GM20000 (cell line): ENCODE results near the gene EXD3.

Source experiments
- DNase-seq: peaks from one replicate; pipeline ENCODE4 v3.0.0; 2012; ENCODE audit warnings: low spot score
- TF ChIP-seq, protein P1 (sequence below): IDR thresholded peaks from 2 replicates; pipeline ENCODE4 v1.5.1; 2012; ENCODE audit warnings: mild to moderate bottlenecking, control low read depth; ENCODE audit errors: extremely low read depth, missing control alignments

The EXD3 gene

DNA sequence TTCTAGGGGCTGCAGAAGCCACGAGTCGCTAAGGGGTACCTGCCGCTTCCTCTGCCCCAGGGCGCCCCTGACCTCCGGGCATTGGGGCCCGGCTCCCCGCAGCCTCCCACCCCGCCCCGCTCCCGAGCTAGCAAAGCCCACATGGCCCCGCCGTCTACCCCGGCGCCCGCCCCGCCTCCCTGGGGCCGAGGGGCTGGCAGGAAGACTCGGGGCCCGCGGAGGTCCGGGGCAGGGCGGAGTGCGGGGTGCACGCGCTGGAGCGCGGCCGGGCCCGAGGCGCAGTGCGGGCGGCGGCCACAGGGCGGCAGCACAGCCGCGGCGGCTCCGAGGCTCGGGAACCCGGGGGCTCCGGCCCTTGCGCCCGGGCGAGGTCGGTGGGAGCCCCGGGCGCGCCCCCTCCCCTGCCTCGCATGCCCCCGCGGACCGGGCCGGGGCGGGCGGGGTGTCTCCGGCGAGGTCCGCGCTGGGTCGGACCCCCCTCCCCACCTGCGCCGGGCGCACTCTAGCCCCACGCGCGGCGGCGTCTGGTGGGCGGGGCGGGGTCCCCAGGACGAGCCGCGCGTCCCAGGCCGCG is 127.6 kb downstream of the EXD3 start:
- peak; percentile 95 for DNase-seq
- TF ChIP-seq, protein P1, sequence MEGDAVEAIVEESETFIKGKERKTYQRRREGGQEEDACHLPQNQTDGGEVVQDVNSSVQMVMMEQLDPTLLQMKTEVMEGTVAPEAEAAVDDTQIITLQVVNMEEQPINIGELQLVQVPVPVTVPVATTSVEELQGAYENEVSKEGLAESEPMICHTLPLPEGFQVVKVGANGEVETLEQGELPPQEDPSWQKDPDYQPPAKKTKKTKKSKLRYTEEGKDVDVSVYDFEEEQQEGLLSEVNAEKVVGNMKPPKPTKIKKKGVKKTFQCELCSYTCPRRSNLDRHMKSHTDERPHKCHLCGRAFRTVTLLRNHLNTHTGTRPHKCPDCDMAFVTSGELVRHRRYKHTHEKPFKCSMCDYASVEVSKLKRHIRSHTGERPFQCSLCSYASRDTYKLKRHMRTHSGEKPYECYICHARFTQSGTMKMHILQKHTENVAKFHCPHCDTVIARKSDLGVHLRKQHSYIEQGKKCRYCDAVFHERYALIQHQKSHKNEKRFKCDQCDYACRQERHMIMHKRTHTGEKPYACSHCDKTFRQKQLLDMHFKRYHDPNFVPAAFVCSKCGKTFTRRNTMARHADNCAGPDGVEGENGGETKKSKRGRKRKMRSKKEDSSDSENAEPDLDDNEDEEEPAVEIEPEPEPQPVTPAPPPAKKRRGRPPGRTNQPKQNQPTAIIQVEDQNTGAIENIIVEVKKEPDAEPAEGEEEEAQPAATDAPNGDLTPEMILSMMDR: peak; percentile 94

DNA sequence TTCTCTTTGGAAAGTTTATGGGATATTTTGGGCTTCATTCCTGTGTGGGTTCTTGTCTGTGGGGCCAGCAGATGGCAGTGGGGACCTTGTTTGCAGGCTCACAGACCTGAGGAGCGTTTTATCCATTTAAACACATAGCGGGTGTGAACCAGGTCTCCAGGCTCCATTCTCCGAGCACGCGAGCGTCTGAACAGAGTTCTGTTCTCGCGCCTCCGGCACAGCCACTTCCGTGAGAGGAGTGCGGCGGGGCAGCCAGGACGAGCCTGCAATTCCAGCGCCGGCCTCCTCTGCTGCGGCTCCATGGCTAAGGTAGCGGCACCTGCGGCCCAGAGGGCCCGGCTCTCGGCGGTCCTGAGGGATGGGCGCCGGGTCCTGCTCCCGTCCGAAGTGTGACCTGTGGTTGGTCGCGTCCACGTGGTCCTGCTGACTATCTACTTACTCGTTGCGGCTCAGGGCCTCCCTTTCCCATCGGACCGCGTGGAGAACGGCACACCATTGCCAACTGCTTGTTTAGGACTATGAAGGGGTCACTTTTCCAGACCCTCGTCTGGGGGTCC is 128.2 kb downstream of the EXD3 start:
- DNase-seq: no peak

DNA sequence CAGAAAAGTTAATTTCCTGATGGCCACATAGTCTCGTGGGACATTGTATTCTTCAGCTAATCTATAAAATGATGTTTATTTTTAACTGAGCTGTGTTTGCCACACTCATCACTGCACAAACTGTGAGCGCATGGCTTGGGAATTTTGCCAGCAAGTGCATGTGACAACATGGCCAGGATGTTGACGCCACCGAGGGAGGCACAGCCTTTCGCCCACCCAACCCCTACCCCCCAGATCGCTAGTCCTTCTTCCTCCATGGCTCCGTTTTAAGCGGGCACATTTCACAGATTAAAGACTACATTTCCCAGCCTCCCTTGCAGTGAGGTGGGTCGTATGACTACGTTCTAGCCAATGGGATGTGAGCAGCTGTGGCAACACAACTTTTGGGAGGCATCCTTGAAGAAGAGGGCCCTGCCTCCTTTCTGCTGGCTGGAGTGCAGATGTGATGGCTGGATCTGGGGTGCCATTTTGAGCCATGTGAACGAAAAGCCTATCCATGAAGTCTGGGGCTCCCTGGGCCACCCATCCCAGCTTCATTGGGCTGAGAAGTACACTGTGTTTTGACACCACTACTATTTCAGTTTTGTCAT is 128.8 kb downstream of the EXD3 start:
- TF ChIP-seq, protein P1: no peak
- no peak for DNase-seq

More for the DNA sequence above, 128.2 kb downstream of the EXD3 start:
- TF ChIP-seq, protein P1: no peak

DNA sequence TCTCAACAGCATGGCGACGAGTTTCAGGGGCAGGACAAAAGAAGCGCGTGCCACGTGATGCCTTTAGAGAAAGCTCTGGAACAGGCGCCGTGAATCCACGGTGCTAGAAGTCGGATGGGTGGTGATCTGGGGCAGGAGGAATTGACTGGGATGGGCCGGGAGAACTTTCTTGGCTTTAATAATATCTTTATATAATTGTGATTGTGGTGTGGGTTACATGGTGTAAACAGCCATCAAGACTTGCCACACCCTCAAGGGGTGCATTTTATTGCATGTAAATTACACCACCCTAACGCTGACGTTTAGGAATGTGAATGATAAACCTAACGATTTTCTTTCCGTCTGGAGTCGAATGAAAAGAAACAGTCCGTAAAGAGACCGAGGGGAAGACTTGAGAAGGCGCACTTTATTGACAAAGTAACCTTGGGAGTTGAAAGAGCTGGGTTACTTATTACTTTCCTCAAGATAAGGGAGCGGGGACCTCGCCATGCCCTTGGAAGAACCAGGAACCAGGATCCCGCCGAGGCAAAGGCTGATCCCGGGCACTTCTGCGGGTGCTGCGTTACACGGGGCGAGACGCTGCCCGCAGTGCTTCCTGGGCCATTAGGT is 129.4 kb downstream of the EXD3 start:
- DNase-seq: no peak
- TF ChIP-seq, protein P1: no peak

DNA sequence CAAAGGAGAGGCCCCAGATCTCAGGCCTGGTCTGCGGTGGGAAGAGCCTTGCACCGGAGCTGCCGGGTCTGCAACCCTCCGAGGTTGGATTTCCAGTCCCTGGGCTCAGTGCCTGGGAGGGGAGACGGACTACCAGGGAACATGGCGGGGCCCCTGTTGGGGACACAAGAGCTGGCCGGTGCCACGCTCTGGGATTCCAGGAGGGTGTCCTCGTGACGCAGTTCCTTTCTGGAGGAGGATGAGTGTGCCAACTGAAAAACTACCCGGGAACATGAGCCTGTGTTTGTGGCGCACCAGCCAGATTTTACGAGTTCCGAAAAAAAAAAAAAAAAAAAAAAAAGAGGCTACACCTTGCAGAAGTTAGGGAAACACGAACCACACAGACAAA is 129.9 kb downstream of the EXD3 start:
- TF ChIP-seq, protein P1: no peak
- DNase-seq: no peak

DNA sequence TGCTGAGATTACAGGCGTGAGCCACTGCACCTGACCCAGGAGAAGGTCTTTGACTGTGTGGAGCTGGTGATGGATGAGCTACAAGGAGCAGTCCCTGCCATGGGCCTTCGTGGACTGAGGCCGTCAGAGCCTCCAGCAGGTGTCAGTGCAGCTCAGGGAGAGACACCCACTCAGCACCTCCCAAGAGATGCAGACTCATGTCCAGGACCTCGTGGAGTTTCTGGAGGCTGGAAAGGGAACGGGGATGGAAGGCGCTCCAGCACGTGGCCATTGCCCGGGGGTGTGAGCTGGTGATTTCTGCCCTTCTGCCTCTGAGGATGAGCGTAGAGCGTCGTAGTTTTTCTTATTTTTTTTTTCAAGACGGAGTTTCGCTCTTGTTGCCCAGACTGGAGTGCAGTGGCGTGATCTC is 136.0 kb downstream of the EXD3 start:
- TF ChIP-seq, protein P1: peak; percentile 35
- DNase-seq: peak; percentile 82

DNA sequence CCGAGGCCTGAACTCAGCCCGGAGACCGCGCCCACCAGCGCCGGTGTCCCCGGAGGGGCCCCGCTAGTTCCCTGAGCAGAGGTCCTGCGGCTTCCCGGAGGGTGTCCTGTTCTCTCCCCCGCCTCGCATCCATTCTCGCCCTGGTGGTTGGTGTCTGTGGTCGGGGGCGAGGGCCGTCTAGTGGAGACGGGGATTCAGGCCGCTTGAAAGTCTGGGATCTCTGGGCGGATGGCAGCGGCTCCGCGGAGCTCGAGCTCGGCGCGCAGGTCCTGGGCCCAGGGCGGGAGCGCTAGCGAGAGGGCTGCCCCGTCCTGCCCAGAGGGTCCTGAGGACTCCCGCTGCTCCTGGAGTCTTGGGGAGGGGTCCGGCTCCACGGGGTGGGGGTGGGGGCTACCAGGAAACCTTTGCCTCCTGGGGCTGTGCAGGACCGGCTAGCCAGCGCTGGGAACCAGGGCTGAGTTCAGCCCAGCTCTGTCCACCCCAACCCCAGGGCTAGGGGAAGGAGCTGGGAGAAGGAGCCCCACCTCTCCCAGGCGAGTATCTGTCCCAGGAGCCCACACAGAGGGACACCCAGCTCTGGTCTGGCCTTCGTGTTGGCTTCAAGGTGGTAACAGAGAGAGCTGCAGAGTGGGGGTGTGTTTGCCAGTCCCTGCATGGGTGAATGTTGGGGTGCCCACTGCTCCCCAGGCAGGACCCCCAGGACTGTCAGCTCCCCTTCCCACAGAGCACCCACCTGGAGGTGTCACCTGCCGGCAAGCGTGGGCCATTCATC is 141.4 kb downstream of the EXD3 start:
- peak; percentile 40 for DNase-seq
- TF ChIP-seq, protein P1: no peak
